M059J (cell line): ENCODE measurements around the gene RIPOR3. TPM values are rescaled to one million over a fixed set of nuclear protein-coding genes. Genes with fewer than 3 reads are reported as not detected.

Experiments used
- DNase-seq: peaks from one replicate; pipeline ENCODE4 v3.0.0-alpha.2; 2012; ENCODE audit warnings: low read depth
- total RNA-seq: library from RNA; depleted of rRNA; stranded (reverse); fragments of >200 nt; shearing (Covaris generic); gene quantifications from 2 replicates; pipeline ENCODE4 v1.2.3, GENCODE V29; 2014

Gene RIPOR3
- total RNA-seq, 1 experiment from 2014 or later = 1.5 TPM

DNA sequence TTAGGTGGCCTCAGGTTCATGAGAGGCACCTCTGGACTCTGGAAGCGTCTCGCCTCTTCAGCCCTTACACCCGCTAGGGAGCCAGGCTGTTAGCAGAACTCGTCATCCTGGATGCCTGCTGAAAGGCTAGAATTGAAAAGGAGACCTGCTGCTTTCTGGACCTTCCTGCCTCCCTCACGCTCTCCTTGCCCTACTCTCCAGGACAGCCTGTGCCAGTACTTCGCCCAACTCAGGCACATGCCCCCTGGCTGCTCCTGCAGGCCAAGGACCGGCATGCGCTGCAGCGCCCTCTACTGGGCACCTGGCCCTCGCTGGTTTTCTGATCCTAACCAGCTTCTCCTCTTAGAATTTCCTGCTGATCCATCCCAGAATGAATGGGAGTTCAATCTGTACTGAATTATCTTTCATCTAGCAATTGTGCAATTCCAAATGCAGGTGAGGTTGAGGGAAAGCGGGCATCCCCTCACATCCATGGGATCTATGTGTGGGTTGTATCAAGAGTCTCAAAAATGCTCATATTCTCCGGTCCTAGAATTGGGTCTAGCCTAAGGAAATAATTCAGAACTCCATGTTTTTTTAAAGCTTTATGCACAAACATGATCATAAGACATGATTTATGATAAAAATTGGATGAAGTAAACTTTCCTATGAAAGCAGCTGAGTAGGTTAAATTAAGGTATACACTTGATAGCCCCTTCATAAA is 103.2 kb downstream of the RIPOR3 start:
- peak; percentile 64 for DNase-seq

- DNase-seq = peak; percentile 39
These were observed 103.9 kb downstream of the RIPOR3 start for GRCh38 chr20:50587291-50587961.

GRCh38 chr20:50586531-50587232 is 104.7 kb downstream of the RIPOR3 start:
- no peak for DNase-seq

- DNase-seq = no peak
These were observed 105.7 kb downstream of the RIPOR3 start for GRCh38 chr20:50585678-50586077.

DNA sequence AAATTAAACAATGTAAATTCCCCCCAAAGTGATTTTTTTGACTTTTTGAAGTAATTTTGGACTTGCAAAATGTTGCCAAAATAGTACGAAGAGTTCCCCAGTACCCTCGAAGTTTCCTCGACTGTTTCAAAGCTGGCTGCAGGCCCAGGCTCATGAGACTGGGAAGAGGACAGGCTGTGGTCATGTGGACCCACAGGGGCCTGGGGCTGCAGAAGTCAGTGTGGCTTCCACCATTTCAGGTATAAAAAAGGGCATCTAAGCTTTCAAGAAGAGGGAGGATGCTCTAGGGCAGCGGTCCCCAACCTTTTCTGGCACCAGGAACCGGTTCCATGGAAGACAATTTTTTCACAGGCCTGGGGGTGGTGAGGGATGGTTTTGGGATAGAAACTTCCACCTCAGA is 106.1 kb downstream of the RIPOR3 start:
- DNase-seq = no peak

DNA sequence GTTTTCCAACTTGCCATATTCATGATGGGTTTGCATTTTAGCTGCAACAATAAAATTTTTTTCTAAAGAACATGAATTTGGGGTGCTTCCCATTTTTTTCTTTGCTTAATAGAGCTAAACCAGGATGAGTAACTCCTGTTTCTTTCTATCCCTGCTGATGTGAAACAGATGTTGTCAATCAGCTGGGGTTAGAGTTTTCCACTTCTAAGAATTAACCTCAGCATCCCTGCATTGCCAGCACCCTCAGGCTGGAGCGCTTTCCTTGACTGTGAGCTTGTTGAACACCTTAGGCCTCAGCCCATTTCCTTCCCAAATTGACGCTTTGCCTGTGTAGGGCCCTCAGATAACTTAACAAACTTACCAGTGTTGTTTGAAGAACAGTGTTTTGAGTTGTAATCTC is 106.7 kb downstream of the RIPOR3 start:
- no peak for DNase-seq

GRCh38 chr20:50583442-50584150 is 107.7 kb downstream of the RIPOR3 start:
- DNase-seq = no peak

DNA sequence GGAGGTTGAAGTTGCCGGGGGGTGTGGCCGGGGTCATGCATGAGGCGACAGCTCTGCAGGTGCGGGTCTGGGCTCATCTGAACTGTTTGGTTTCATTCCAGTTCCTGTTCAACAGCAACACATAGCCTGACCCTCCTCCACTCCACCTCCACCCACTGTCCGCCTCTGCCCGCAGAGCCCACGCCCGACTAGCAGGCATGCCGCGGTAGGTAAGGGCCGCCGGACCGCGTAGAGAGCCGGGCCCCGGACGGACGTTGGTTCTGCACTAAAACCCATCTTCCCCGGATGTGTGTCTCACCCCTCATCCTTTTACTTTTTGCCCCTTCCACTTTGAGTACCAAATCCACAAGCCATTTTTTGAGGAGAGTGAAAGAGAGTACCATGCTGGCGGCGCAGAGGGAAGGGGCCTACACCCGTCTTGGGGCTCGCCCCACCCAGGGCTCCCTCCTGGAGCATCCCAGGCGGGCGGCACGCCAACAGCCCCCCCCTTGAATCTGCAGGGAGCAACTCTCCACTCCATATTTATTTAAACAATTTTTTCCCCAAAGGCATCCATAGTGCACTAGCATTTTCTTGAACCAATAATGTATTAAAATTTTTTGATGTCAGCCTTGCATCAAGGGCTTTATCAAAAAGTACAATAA is 108.6 kb downstream of the RIPOR3 start:
- DNase-seq = no peak

DNA sequence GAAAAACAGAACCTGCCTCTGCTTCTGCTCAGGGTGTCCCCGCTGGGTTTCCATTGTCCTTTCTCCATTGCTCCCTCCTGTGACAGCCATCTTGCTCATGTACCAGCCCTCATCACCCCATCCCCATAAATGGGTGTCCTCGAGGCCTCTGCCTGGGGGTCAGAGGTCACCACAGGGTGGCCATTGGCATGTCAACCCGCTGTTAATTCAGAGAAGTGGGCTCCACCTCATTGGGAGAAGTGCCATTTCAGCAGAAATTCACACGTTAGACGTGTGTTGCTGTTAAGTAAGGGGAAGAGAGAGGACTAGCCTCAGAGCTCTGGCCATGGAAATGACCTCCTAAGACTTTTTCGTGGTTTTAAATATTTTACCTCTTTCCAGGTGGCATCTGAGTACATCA is 109.2 kb downstream of the RIPOR3 start:
- no peak for DNase-seq

DNA sequence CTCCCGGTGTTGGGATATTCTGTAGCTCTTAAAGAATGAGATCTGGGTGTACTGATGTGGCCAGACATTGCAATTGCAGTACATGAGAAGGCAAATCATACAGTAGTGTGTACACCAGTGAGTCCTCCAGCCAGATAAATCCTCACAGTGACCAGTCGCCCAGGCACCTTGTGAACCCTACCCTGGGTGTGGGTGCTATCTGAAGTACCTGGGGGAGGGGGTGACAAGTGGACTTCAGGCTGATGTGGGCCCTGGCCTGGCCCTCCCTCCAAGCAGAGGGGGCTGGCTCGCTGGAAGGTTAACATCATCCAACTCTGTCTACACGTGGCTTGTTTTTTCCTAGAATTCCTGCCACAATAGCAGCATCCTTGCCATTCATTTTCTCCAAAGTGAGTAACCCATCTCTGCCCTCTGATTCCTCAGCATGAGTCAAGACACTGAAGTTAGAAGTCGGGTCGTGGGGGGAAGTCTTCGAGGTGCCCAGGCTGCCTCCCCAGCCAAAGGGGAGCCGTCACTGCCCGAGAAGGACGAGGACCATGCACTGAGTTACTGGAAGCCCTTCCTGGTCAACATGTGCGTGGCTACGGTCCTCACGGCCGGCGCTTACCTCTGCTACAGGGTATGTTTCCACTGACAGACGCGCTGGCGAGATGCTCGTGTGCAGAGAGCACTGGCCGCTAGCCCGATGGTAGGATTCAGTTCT is 110.3 kb downstream of the RIPOR3 start:
- no peak for DNase-seq

- peak; percentile 59 for DNase-seq
These were observed 111.2 kb downstream of the RIPOR3 start for GRCh38 chr20:50580016-50580747.

- DNase-seq = no peak
These were observed 111.8 kb downstream of the RIPOR3 start for GRCh38 chr20:50579511-50579910.

DNA sequence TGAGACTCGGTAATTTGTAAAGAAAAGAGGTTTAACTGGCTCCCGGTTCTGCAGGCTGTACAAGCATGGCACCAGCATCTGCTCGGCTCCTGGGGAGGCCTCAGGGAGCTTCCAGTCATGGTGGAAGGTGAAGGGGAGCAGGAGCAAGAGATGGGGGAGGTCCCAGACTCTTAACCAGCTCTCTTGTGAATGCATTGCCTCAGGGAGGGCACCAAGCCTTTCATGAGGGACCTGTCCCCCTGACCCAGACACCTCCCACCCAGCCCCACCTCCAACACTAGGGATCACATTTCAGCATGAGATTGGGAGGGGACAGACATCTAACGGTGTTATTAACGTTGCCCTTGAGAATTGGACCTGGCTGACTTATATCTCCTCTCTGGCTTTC is 112.6 kb downstream of the RIPOR3 start:
- DNase-seq = no peak

GRCh38 chr20:50578061-50578777 is 113.1 kb downstream of the RIPOR3 start:
- DNase-seq = no peak

GRCh38 chr20:50577175-50578018 is 113.9 kb downstream of the RIPOR3 start:
- DNase-seq = no peak

- peak; percentile 60 for DNase-seq
These were observed 115.2 kb downstream of the RIPOR3 start for GRCh38 chr20:50575865-50576720.

DNA sequence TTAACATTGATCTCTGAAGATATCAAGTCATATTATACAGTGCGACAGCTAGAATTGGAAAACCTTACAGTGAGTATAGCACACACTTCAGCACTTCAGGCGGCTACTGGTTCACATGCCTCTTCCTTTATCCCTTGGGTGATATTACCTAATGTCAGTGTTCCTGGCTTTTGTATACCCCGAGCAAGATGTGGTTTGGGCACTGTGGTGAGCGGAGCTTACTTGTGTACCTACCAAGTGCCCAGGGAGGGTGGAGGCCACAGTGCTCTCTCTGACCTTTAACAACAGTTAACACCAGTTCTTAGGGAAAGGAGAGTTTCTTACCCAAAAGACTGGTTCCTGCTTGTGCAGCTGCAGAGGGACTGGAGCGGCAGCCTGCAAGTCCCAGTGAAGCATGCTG is 116.8 kb downstream of the RIPOR3 start:
- DNase-seq = no peak

- no peak for DNase-seq
These were observed 117.2 kb downstream of the RIPOR3 start for GRCh38 chr20:50574108-50574507.
